ENCODE data around the gene SLC37A2. TPM values are rescaled to one million over a fixed set of nuclear protein-coding genes. Genes with fewer than 3 reads are reported as not detected.

The SLC37A2 gene
- total RNA-seq, 1 donor from 2014 or later, result 1.3 TPM

- no peak overlapping the region for H3K9ac ChIP-seq (ENCODE audit: low read length)
- no peak for FAIRE-seq
- H3K9me3 ChIP-seq (ENCODE audit: insufficient read depth, low read depth, low read length), result no peaks in the 10 kb centered on the region
- Mint-ChIP-seq H3K36me3 (ENCODE audit: low read depth, unreplicated experiment) (no peaks in the 10 kb centered on the region), H3K27me3 (ENCODE audit: low read depth, unreplicated experiment) (peaks cover 42% of the 10 kb centered on the region), H3K27ac (ENCODE audit: unreplicated experiment) (no peak overlapping the region), H3K4me1 (ENCODE audit: low read depth, unreplicated experiment) (peaks cover 29% of the 10 kb centered on the region), H3K9me3 (ENCODE audit: unreplicated experiment) (no peaks in the 10 kb centered on the region), H3K4me3 (ENCODE audit: unreplicated experiment) (no peak overlapping the region)
- H4K20me1 ChIP-seq (ENCODE audit: insufficient read depth, low read length), result no peaks in the 10 kb centered on the region
- no peak overlapping the region for H2AFZ ChIP-seq (ENCODE audit: low read depth, low read length)
- no peak overlapping the region for H3K4me3 ChIP-seq (ENCODE audit: insufficient read depth, low read depth, low read length)
- H3K4me1 ChIP-seq (ENCODE audit: insufficient read depth, low read length), result peaks cover 32% of the 10 kb centered on the region
- H3K27ac ChIP-seq (ENCODE audit: low read depth, low read length), result no peak overlapping the region
- no peaks in the 10 kb centered on the region for H3K79me2 ChIP-seq (ENCODE audit: insufficient read depth, low read length)
- no peak for DNase-seq (ENCODE audit: low read depth)
- H3K36me3 ChIP-seq (ENCODE audit: insufficient read depth, low read length), result no peaks in the 10 kb centered on the region
- H3K27me3 ChIP-seq (ENCODE audit: insufficient read depth, low read length), result no peaks in the 10 kb centered on the region
- no peak overlapping the region for H3K4me2 ChIP-seq (ENCODE audit: low read length)
- no peak for TF ChIP-seq CTCF (IDR thresholded peaks at IDR 0.05; ENCODE audit: insufficient read depth, low read depth, low read length)
- TF ChIP-seq EZH2 (IDR thresholded peaks at IDR 0.05; ENCODE audit: insufficient read depth, low read length), result no peak
Measured at GRCh38 chr11:125075242-125075625, 12.1 kb downstream of the SLC37A2 start.

- no peak overlapping the region for H3K27ac Mint-ChIP-seq (ENCODE audit: unreplicated experiment)
- peaks cover 25% of the 10 kb centered on the region for H3K4me1 ChIP-seq (ENCODE audit: insufficient read depth, low read length)
- H2AFZ ChIP-seq (ENCODE audit: low read depth, low read length), result peak overlapping the region; percentile 22
- H3K4me2 ChIP-seq (ENCODE audit: low read length), result no peak overlapping the region
- no peak overlapping the region for H3K4me3 ChIP-seq (ENCODE audit: insufficient read depth, low read depth, low read length)
- peaks cover 42% of the 10 kb centered on the region for H3K27me3 Mint-ChIP-seq (ENCODE audit: low read depth, unreplicated experiment)
- no peaks in the 10 kb centered on the region for H3K36me3 ChIP-seq (ENCODE audit: insufficient read depth, low read length)
- H3K4me3 Mint-ChIP-seq (ENCODE audit: unreplicated experiment), result no peak overlapping the region
- H4K20me1 ChIP-seq (ENCODE audit: insufficient read depth, low read length), result no peaks in the 10 kb centered on the region
- H3K27ac ChIP-seq (ENCODE audit: low read depth, low read length), result no peak overlapping the region
- TF ChIP-seq EZH2 (IDR thresholded peaks at IDR 0.05; ENCODE audit: insufficient read depth, low read length), result no peak
- TF ChIP-seq CTCF (IDR thresholded peaks at IDR 0.05; ENCODE audit: insufficient read depth, low read depth, low read length), result no peak
- H3K4me1 Mint-ChIP-seq (ENCODE audit: low read depth, unreplicated experiment), result peaks cover 23% of the 10 kb centered on the region
- DNase-seq (ENCODE audit: low read depth), result peak; percentile 29
- H3K9me3 ChIP-seq (ENCODE audit: insufficient read depth, low read depth, low read length), result no peaks in the 10 kb centered on the region
- peaks cover 2% of the 10 kb centered on the region for H3K9me3 Mint-ChIP-seq (ENCODE audit: unreplicated experiment)
- H3K36me3 Mint-ChIP-seq (ENCODE audit: low read depth, unreplicated experiment), result no peaks in the 10 kb centered on the region
- H3K79me2 ChIP-seq (ENCODE audit: insufficient read depth, low read length), result no peaks in the 10 kb centered on the region
- H3K9ac ChIP-seq (ENCODE audit: low read length), result no peak overlapping the region
- FAIRE-seq, result no peak
- H3K27me3 ChIP-seq (ENCODE audit: insufficient read depth, low read length), result no peaks in the 10 kb centered on the region
Measured at GRCh38 chr11:125075900-125076317, 12.8 kb downstream of the SLC37A2 start.

- Histone ChIP-seq H3K4me1 (ENCODE audit: insufficient read depth, low read length) (peaks cover 23% of the 10 kb centered on the region), H3K27me3 (ENCODE audit: insufficient read depth, low read length) (no peaks in the 10 kb centered on the region), H3K9ac (ENCODE audit: low read length) (no peak overlapping the region), H3K79me2 (ENCODE audit: insufficient read depth, low read length) (no peaks in the 10 kb centered on the region), H3K36me3 (ENCODE audit: insufficient read depth, low read length) (no peaks in the 10 kb centered on the region), H3K27ac (ENCODE audit: low read depth, low read length) (no peak overlapping the region), H2AFZ (ENCODE audit: low read depth, low read length) (no peak overlapping the region), H3K4me3 (ENCODE audit: insufficient read depth, low read depth, low read length) (no peak overlapping the region), H4K20me1 (ENCODE audit: insufficient read depth, low read length) (no peaks in the 10 kb centered on the region), H3K4me2 (ENCODE audit: low read length) (no peak overlapping the region), H3K9me3 (ENCODE audit: insufficient read depth, low read depth, low read length) (no peaks in the 10 kb centered on the region)
- FAIRE-seq, result no peak
- Mint-ChIP-seq H3K9me3 (ENCODE audit: unreplicated experiment) (peaks cover 2% of the 10 kb centered on the region), H3K4me3 (ENCODE audit: unreplicated experiment) (no peak overlapping the region), H3K27me3 (ENCODE audit: low read depth, unreplicated experiment) (peaks cover 42% of the 10 kb centered on the region), H3K4me1 (ENCODE audit: low read depth, unreplicated experiment) (peaks cover 18% of the 10 kb centered on the region), H3K36me3 (ENCODE audit: low read depth, unreplicated experiment) (no peaks in the 10 kb centered on the region), H3K27ac (ENCODE audit: unreplicated experiment) (no peak overlapping the region)
- no peak for TF ChIP-seq CTCF (IDR thresholded peaks at IDR 0.05; ENCODE audit: insufficient read depth, low read depth, low read length)
- no peak for TF ChIP-seq EZH2 (IDR thresholded peaks at IDR 0.05; ENCODE audit: insufficient read depth, low read length)
- no peak for DNase-seq (ENCODE audit: low read depth)
Measured at GRCh38 chr11:125076378-125076945, 13.4 kb downstream of the SLC37A2 start.
